T1000 (cell line): ENCODE data around the gene C16orf74.

Experiments used
- DNase-seq: peaks from one replicate; lab custom pipeline; 2025; ENCODE audit warnings: mixed read lengths; lab: John Stamatoyannopoulos, UW

The C16orf74 gene

DNA sequence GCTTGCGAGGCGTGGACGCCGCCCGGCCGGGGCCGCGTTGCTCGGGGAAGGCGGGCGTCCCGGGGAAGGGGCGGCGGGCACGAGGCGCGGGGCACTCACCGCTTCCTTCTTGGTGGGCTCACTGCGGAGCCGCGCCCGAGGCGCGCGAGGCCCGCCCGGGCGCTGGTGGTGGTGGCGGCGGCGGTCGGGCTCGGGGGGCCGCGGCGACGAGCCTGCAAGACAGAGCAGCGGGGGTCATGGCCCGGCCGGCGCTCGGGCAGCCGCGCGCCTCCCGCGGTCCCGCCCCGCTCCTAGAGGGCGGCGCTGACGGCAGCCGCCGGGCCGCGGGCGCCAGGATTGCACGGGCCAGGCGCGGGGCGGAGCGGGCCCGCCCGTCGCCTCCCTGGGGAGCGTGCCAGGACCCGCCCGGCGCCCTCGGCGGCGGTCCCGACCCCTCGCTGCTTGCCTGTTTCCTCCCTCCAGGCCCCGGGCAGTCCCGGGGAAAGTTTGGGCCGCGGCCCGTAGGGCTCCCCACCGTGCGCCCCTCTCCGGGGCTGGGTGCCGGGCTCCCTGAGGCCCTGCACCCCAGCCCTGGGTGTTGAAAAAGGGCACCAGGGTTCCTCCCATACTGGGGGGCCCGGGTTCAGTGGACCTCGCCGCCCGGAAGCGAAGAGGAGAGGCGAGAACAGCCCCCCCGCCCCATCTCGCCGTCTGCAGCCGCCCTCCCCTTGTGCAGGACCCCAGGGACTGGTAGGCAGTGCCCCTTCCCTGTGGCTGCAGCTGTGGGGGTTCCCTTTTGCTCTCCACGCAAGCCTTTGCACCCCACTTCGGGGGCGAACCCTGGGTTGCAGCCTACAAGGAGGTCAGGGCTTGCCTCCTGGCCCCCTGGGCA, at the start of gene C16orf74:
TSS of gene C16orf74 (minus strand) at position 270 of the 871 bp plus-strand sequence. CDS start 15,879 bp downstream, outside the sequence.
- DNase-seq = no peak

DNA sequence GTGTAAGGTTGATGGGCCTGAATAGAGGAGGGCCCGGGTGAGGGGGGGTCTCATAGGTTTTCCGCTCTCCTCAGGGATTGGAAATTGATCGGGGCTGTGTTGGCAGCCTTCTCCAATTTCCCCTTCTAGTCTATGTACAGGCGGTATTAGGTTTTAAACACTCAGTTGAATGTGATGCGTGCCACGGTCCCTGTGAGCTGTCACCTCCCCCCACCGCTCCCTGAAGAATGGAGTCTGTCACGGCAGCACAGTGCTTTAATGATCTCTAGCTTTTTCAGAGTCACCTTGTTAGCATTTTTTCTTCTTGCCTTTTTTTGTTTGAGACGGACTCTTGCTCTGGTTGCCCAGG, 49.4 kb upstream of the C16orf74 start:
- no peak for DNase-seq

DNA sequence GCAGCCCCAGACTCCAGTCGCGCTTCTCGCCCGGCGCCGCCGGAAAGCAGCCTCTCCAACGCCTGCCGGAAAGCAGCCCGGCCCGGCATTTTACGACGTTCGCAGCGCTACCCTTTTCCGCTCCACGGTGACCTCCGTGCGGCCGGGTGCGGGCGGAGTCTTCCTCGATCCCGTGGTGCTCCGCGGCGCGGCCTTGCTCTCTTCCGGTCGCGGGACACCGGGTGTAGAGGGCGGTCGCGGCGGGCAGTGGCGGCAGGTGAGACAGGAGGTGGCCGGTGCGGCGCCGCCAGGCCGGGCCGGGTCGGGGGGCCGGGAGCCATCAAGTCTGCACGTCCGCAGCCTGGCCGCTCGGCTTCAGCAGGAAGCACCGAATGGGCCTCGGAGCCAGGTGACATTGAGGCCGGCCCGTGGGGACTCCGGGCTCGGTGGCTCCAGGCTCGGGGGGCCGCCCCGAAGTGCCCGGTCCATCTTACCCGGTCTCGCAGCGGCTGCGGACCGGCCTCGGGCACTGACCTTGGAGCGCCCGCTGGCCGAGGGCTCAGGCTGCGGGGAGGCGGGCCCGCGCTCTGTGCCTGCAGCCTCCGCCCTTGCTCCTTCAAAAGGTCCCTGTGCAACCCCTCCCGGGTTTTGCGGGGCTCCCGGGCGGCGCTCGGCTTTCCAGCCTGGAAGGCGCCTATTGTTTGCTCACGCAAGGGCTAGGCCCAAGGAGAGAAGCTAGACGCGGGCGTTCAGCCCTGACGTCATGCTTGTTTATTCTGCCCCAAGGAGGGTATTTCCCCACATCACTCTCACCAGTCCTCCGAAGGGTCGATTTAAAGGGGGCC, 48.8 kb upstream of the C16orf74 start, which contains the start of the genes COX4I1 and EMC8:
TSS of gene COX4I1 (plus strand) at position 199 of the 824 bp plus-strand sequence. CDS start 1,511 bp downstream, outside the sequence.
TSS of gene EMC8 (minus strand) at position 48 of the 824 bp plus-strand sequence. CDS start 249 bp downstream, outside the sequence.
- peak; percentile 82 for DNase-seq

GRCh38 chr16:85798901-85799496, 48.1 kb upstream of the C16orf74 start:
- DNase-seq = no peak

- no peak for DNase-seq
These were observed 47.4 kb upstream of the C16orf74 start for GRCh38 chr16:85798283-85798776.

- no peak for DNase-seq
These were observed 45.7 kb upstream of the C16orf74 start for GRCh38 chr16:85796599-85796998.

GRCh38 chr16:85796152-85796551, 45.3 kb upstream of the C16orf74 start:
- DNase-seq = no peak

GRCh38 chr16:85794696-85795095, 43.8 kb upstream of the C16orf74 start:
- DNase-seq = no peak

DNA sequence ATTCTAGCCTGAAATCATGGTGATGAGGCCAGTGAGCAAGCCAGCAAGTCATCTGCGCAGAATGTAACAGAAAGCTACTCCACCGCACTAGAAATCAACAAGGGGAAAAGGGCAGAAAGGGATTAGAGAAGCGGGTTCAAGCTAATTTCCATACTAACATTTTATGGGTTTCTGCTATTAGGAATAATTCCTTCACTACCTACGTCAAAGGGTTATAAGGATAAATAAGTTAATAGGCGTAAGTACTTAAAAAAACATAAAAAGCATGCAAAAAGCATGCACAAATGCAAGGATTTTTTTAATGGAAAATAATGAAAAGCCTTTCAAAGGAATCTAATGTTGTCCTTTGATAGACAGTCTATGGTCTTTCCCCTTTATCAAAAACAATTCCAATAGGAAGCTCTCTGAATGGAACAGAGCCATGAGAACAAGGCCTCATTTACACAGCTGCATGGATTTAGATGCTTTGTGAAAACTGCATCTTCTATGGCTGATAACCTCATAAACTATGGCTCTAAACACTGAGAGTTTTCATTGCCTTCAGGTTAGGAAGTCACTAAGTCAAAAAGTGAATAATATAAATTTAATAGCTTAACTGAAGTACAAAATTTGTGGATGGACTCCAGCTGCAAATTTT, 42.9 kb upstream of the C16orf74 start:
- no peak for DNase-seq

DNA sequence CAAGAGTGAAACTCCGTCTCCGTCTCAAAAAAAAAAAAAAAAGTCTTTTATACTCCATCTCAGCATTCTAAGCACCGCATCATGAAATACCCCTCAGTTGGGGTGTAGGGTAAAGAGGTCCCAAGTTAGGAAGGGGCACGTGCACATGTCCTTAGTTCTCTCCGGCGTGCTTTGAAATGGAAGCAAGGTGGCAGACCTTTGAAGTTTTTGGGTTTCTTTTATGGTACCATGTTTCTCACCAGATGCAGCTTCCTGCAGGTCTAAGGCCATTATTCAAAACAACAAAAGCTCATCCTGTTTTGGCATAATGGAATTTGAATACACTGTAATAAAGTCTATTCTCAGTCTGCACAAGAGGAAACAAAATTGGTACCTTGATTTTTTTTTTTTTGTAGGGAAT, 38.9 kb upstream of the C16orf74 start:
- DNase-seq = no peak

DNA sequence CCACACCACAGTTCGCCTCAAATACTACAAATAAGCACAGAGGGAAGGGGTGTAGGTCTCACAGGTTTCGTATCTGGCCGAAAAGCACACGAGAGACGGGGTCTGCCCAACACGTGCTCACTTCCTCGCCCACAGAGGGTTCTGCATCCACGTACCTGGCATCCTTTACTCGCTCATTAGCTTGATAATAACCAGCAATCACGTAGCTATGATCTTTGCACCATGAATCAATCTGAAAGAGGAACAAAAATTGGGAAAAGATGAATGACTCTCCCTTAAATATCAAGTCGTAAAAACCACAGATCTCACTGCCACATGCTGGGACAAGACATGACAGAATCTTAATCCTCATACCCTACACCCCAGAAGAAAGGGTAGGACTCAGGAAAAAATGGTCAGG, 37.9 kb upstream of the C16orf74 start:
- DNase-seq = no peak

DNA sequence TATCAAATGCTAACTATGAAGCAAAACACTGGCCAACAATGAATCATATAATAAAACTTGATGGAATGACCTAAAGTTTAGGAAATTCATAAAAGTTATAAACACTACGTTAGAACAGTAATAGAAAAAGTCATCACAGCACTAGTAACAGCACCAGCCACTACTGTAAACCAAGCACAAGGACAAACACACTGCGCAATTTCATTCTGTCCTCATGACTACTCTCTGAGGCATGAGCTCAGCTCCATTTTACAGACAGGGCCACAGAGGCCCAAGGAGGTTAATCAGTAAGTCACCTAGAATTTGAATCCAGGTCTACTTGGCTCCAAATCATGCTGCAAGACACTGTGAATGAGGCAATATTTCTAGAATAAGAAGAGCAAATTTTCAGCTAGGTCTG, 35.0 kb upstream of the C16orf74 start:
- DNase-seq = no peak

DNA sequence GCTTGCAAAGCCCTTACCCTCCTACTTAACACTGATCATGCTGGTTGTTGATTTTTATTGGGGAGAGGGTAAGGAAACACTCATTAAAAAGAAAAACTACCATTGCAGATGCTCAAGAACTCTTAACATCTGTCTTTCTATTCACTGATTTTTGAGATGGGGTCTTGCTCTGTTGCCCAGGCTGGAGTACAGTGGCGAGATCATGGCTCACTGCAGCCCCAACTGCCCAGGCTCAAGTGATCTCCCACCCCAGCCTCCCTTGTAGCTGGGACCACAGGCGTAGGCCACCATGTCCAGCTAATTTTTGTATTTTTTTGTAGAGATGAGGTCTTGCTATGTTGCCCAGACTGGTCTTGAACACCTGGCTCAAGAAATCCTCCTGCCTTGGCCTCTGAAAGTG, 33.9 kb upstream of the C16orf74 start:
- DNase-seq = no peak

DNA sequence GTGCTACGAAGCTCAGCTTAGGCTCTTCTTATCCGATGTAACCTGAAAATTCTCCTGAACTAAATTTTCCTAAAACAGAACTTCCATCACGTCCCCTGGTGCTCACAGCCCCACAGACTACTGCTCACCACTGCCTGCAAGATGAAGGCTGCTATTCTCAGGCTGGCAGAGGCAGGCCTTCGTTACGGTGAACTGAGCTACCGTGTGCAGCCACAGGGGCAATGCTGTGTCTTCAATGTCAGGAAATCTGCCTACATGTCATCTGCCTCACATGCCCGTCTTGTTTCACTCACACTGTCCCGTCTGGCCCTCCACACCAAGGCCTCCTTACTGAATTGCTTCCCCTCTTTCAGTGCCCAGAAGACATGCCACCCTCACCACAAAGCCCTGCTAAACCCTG, 32.5 kb upstream of the C16orf74 start:
- DNase-seq = no peak

- no peak for DNase-seq
These were observed 31.6 kb upstream of the C16orf74 start for GRCh38 chr16:85782451-85782850.

DNA sequence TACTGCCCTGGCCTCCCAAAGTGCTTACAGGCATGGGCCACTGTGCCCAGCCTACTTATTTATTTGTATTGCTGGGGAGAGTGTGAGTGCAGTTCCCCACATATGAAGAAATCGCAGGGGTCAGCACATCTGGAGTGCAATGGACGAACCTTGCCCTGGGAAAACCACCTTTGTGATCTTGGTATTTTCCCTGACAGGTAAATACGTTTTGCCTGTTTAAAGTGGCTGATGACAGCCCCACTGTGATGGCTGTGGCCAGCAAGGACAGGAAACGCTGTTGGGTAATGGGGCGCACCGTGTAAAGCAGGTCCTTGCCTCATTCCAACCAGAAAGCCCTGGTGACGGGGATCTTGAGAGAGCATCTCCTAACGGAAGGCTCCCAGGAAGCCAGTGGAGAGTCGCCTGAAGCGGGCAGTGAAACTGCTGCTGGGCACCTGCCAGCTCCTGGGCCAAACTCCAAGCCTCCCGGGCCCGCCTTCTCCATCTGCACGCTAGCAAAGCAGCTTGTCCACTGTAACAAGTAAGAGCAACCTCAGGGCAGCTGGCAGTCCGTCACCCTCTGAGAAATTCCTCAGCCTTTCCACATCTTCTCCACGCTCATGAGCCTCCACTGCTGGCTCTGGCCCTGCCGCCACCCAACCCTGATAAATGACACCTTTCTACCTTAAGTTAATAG, 30.9 kb upstream of the C16orf74 start:
- DNase-seq = no peak

- DNase-seq = no peak
These were observed 30.3 kb upstream of the C16orf74 start for GRCh38 chr16:85781156-85781555.

DNA sequence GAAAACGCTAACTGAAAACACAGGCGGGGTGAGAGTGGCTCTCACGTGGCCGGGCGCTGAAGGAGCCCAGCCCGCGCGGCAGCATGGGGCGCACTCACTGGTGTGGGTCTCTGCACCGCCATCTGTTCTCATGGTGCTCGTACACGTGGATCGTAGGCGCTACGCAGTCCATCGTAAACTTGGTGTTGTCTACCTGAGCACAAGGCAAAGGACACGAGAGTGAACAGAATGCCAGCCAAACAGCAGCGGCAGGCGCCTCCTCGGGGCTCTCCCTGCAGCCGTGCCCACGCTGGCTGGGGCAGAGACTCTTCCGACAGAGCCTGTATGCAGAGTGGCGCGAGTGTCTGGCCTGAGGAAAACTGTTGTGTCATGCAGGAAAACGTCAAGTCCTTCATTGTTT, 29.4 kb upstream of the C16orf74 start:
- no peak for DNase-seq

DNA sequence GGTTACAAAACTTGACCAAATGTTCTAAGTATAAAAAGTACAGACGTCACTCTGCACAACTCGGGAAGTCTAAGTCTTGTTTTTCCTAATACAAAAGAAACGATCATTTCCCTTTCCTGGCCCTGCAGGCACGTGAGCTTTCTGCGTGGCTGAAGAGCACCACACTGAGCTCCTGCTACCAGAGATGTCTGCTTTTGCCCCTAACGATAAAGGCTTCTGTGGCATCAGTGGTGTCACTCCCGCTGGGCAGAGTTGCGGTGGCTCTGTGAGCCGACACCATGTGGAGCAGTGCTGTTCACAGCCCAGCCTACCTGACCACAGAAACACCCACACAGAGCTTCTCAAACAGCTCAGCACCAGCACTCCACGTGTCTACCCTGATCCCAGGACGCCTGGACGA, 28.0 kb upstream of the C16orf74 start:
- DNase-seq = no peak

- peak; percentile 33 for DNase-seq
These were observed 26.9 kb upstream of the C16orf74 start for GRCh38 chr16:85777583-85778310.
